Measurements from ENCODE around the gene DDX20.

- TF ChIP-seq EZH2 (IDR thresholded peaks at IDR 0.05; ENCODE audit: low read depth): no peak
- no peak for TF ChIP-seq CTCF (conservative IDR thresholded peaks at IDR 0.05)
Measured at GRCh38 chr1:111727056-111727455, 28.6 kb upstream of the DDX20 start.

Measured in PC-9 (cell line).